RWPE1 (cell line): Measurements from ENCODE around the gene DCK.

Experiments used
- CTCF ChIA-PET: fragments of 350-600 bp; sonication (Branson Sonifier 250); formaldehyde crosslinking; extraction: SDS; loops from one replicate; lab custom pipeline; 2021; lab: Yijun Ruan, JAX
- POLR2A ChIA-PET: fragments of 400-600 bp; formaldehyde crosslinking; extraction: SDS; loops from one replicate; lab custom pipeline; 2020; ENCODE audit warnings: antibody characterized with exemption; ENCODE audit not compliant: low non-redundant PET; lab: Yijun Ruan, JAX
- DNase-seq: peaks from one replicate; pipeline ENCODE4 v3.0.0; 2012; ENCODE audit warnings: low spot score
- H3K27ac ChIP-seq: fragments of 450-650 bp; 2 replicates; pipeline ENCODE4 v1.5.1; 2017
- CTCF ChIP-seq: fragments of 450-650 bp; conservative IDR thresholded peaks from 2 replicates; pipeline ENCODE4 v1.5.1; 2017; ENCODE audit warnings: low read depth, mild to moderate bottlenecking

Gene DCK

GRCh38 chr4:70993181-70994068, at the start of gene DCK:
DCK (plus strand) TSS chr4:70993649; CDS start chr4:70993836, 187 bp downstream.
- CTCF ChIA-PET: interaction anchor here (0.8 to 0.9 kb wide), 2 partner anchors 16 to 306 kb away, joined by 3 to 4 read pairs; no protein-coding TSS in a partner anchor
- peak; percentile 80 for DNase-seq
- peak within 1 kb of the TSS; percentile 94 for H3K27ac ChIP-seq
- TF ChIP-seq CTCF: no peak
- POLR2A ChIA-PET: interaction anchor here (0.6 kb wide), 1 partner anchor 149 kb away, joined by 3 read pairs; no protein-coding TSS in a partner anchor

GRCh38 chr4:70945046-70945445, 48.4 kb upstream of the DCK start:
- ChIA-PET POLR2A (no interaction called here), CTCF (no interaction called here)
- no peak overlapping the region for H3K27ac ChIP-seq
- no peak for TF ChIP-seq CTCF
- no peak for DNase-seq

GRCh38 chr4:70945452-70946055, 47.9 kb upstream of the DCK start:
- POLR2A ChIA-PET: no interaction called here
- no peak overlapping the region for H3K27ac ChIP-seq
- DNase-seq: no peak
- no peak for TF ChIP-seq CTCF
- CTCF ChIA-PET: no interaction called here

GRCh38 chr4:70946939-70947338, 46.5 kb upstream of the DCK start:
- no peak overlapping the region for H3K27ac ChIP-seq
- TF ChIP-seq CTCF: no peak
- ChIA-PET CTCF (no interaction called here), POLR2A (no interaction called here)
- DNase-seq: no peak

GRCh38 chr4:70948665-70949260, 44.7 kb upstream of the DCK start:
- ChIA-PET CTCF (interaction anchor here (0.5 kb wide), 1 partner anchor 297 kb away, joined by 3 read pairs; no protein-coding TSS in a partner anchor), POLR2A (no interaction called here)
- DNase-seq: no peak
- TF ChIP-seq CTCF: no peak
- H3K27ac ChIP-seq: no peak overlapping the region

- H3K27ac ChIP-seq: no peak overlapping the region
- CTCF ChIA-PET: no interaction called here
- no peak for DNase-seq
- TF ChIP-seq CTCF: no peak
- POLR2A ChIA-PET: no interaction called here
Measured at GRCh38 chr4:70954032-70954431, 39.4 kb upstream of the DCK start.
